H1 (cell line): Measurements from ENCODE around the gene DIP2C. TPM values are rescaled to one million over a fixed set of nuclear protein-coding genes. Genes with fewer than 3 reads are reported as not detected.

ENCODE experiments used
- BCL11A ChIP-seq, 2 experiments: IDR thresholded peaks; one replicate each; pipeline ENCODE4 v1.6.1; 2011; ENCODE audit warnings: low read depth in 2 of 2, low read length in 2 of 2, mild to moderate bottlenecking in 2 of 2
- CHD2 ChIP-seq: IDR thresholded peaks from 2 replicates; pipeline ENCODE4 v1.6.1; 2012; ENCODE audit warnings: low read length, improper control_type of control experiment
- RFX5 ChIP-seq: IDR thresholded peaks from 2 replicates; pipeline ENCODE4 v1.6.1; 2011; ENCODE audit warnings: low read depth, low read length, improper control_type of control experiment, borderline replicate concordance
- polyA plus RNA-seq, 7 experiments: library from polyadenylated mRNA; depleted of rRNA in 3 of 7; stranded (reverse) in 5 of 7; unstranded in 2 of 7; fragments of >200 nt in 5 of 7; fragments of 200-250 nt in 2 of 7; gene quantifications; 1 replicate in 5 of 7; 2 replicates in 1 of 7; 4 replicates in 1 of 7; pipeline versions ENCODE4 v1.2.1 to v1.2.3, GENCODE V29; 2011 to 2013; ENCODE audit warnings: missing spikeins in 2 of 7, mixed read lengths in 2 of 7
- total RNA-seq: library from RNA; stranded (reverse); fragmentation: NEBNext Ultra II Directional; extraction: Animal tissue kit (Norgen Biotek cat#: 25700); gene quantifications from 2 replicates; pipeline ENCODE4 v1.2.1, GENCODE V29; 2021

The DIP2C gene
- total and polyA plus RNA-seq, 2 of the 8 experiments (the other 6 are each of a cell fraction or from before 2014, with no cell fraction given) = 3.8 to 9.3 TPM

DNA sequence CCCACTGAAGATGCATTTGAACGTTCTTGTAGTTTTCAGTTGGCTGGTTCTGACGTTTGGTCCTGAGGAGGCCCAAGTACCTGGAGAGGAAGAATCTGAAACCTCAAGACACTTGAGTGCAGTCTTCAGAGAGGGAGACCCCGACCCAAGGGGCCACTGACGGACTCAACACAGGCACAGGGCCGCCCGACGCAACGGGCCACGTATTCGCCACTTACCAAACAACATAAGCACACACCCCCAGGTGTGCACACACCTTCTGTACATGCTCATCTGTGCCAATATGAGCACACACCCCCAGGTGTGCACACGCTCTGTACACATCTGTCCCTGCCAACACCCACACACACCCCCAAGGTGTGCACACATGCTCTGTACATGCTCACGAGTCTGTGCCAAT, 68.5 kb downstream of the DIP2C start (continued):
- TF ChIP-seq BCL11A (IDR thresholded peaks at IDR 0.05; ENCODE audit: low read depth in 2 of 2, low read length in 2 of 2) = no peak
- TF ChIP-seq RFX5 = no peak
- no peak for TF ChIP-seq CHD2
